ENCODE measurements around the gene SYNE2.

DNA sequence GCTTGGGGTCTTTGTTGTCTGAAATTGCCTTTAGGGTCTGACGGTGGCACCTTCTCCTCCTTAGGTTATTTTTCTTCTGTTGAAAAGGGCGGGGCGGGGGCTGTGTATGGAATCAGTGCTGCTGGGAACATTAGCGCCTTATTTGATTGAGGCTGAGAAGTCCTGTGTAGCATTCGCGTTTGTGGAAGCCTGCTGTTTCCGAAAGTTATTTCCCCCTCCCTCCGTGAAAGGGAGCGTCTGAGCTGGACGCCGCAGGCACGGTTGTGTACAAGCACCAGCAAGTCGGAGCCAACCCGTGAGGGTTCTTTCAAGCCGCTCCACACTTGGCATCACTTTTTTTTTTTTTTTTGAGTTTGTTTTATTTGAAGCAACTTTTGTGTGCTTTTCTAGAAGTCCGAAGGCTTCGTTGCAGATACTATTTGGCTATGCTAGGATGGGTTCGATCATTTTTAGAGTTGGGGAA is 1.1 kb downstream of the SYNE2 start:
- TF ChIP-seq EZH2phosphoT487 (IDR thresholded peaks at IDR 0.05; ENCODE audit: borderline replicate concordance, low read length) = no peak
- TF ChIP-seq, protein P1, sequence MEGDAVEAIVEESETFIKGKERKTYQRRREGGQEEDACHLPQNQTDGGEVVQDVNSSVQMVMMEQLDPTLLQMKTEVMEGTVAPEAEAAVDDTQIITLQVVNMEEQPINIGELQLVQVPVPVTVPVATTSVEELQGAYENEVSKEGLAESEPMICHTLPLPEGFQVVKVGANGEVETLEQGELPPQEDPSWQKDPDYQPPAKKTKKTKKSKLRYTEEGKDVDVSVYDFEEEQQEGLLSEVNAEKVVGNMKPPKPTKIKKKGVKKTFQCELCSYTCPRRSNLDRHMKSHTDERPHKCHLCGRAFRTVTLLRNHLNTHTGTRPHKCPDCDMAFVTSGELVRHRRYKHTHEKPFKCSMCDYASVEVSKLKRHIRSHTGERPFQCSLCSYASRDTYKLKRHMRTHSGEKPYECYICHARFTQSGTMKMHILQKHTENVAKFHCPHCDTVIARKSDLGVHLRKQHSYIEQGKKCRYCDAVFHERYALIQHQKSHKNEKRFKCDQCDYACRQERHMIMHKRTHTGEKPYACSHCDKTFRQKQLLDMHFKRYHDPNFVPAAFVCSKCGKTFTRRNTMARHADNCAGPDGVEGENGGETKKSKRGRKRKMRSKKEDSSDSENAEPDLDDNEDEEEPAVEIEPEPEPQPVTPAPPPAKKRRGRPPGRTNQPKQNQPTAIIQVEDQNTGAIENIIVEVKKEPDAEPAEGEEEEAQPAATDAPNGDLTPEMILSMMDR (IDR thresholded peaks at IDR 0.05; ENCODE audit: low read depth, low read length, poor library complexity, severe bottlenecking) = peak; percentile 12
